Measurements from ENCODE around the gene MMP17.

DNA sequence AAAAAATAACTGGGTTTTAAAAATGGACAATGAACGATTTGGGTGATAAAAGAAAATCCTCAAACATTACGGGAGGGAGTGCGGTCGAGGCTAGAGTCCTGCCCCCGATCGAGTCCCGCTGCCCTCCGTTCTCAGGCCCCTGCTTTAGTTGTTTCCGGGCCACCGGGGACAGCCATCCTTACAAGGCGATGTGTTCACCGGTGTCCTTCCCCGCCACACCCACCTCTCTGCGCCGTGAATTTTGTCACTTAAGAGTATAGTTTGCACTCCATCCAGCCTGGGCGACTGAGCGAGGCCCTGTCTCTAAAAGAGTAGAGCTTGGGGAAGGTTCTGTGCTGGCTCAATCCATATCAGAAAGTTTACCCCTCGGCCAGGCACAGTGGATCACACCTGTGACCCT lies 69.1 kb downstream of the MMP17 start:
- no peak for TF ChIP-seq SPI1 (IDR thresholded peaks at IDR 0.05; ENCODE audit: borderline replicate concordance, low read depth)
- TF ChIP-seq, protein P1, sequence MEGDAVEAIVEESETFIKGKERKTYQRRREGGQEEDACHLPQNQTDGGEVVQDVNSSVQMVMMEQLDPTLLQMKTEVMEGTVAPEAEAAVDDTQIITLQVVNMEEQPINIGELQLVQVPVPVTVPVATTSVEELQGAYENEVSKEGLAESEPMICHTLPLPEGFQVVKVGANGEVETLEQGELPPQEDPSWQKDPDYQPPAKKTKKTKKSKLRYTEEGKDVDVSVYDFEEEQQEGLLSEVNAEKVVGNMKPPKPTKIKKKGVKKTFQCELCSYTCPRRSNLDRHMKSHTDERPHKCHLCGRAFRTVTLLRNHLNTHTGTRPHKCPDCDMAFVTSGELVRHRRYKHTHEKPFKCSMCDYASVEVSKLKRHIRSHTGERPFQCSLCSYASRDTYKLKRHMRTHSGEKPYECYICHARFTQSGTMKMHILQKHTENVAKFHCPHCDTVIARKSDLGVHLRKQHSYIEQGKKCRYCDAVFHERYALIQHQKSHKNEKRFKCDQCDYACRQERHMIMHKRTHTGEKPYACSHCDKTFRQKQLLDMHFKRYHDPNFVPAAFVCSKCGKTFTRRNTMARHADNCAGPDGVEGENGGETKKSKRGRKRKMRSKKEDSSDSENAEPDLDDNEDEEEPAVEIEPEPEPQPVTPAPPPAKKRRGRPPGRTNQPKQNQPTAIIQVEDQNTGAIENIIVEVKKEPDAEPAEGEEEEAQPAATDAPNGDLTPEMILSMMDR (IDR thresholded peaks at IDR 0.05; ENCODE audit: insufficient read depth, low read length), result no peak
- no peak for TF ChIP-seq POLR2AphosphoS5 (IDR thresholded peaks at IDR 0.05; ENCODE audit: low read depth)

Measured in HL-60 (cell line).